NCI-H446 (cell line): ENCODE results near the gene VAV2.

ENCODE experiments used
- DNase-seq, 2 experiments: peaks; one replicate each; lab custom pipeline; 2025; lab: John Stamatoyannopoulos, UW

VAV2 gene

DNA sequence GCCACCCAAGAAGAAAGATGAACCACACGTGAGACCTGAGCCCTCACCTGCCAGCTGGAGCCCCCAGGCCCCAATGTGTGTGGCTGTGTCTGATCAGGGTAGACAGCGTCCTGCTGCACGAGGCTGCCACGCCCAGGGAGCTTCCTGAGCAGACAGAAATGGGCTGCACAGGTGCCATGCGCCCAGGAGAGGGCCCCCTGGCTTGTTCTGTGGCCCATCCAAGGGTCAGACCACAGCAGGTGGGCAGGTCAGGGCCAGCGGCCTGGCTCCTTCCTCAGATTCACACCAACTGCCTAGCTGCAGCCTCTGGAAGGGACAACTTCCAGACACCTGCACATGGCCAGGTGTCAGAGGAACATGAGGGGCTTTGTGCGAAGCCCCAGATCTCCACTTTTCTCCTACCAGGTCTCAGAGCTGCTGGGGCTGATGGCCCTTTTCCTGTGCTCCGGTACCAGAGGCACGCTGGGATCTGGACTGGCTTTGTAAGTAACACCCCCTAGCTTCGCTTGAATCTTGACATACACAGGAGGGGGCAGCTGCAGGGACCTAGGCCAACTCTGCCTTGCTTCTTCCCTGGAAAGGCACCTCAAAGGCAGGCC is 264.7 kb downstream of the VAV2 start:
- no peak for DNase-seq

GRCh38 chr9:133726401-133727276 is 265.5 kb downstream of the VAV2 start:
- DNase-seq: no peak

DNA sequence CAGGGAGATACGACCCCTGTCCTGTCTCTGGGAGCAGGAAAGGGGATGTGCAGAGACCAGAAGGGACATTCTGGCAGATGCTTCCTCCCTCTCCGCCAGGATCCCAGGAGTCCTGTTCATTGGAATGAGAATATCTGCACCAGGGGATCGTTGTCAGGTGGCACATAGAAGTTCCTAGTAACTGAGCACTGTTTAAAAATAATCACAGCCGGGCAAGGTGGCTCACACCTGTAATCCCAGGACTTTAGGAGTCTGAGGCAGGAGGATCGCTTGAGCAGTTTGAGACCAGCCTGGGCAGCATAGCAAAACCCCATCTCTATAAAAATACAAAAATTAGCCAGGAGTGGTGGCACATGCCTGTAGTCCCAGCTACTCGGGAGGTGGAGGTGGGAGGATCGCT is 266.2 kb downstream of the VAV2 start:
- no peak for DNase-seq

- DNase-seq: no peak
Observed at GRCh38 chr9:133718563-133719315, 273.4 kb downstream of the VAV2 start.

DNA sequence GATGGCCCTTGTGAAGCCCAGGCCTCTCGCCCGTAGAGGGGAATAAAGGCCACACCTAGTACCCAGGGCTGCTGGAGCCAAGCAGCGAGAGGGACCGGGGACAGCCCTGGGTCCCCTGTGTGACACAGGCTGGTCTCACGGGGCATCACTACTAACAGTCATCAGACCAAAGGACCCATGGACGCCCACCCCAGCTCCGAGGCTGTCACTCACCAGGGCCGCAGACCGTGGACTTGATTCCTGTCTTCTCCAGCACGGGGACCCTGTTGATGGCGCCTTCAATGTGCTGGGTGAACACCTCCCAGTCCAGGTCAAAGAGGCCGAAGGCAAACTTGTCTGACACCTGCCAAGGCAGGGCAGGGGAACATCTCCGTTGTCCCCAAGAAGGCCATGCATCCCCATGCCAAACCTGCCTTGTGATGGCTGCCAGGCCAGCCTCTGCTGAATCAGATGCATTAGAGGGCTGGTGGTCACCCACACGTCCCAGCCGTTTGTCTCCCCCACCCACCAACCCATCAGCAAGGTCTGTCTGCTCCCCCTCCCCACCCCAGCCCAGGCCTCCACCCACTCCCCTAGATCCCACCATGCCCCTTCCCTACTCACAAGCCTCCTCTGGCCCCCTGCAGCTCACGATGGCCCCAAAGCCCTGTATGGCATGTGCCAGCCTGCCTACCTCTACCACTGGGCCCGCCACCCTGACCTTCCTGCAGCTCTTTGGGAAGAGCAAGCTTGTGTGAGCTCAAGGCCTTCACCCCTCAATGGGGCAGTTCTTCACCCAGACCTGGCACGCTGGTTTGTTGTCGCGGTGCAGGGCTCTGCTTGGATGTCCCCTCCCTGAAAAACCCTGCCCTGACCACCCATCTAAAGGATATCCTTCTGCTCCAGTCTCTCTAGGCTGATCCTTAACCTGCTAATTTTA is 274.8 kb downstream of the VAV2 start:
- DNase-seq: no peak

DNA sequence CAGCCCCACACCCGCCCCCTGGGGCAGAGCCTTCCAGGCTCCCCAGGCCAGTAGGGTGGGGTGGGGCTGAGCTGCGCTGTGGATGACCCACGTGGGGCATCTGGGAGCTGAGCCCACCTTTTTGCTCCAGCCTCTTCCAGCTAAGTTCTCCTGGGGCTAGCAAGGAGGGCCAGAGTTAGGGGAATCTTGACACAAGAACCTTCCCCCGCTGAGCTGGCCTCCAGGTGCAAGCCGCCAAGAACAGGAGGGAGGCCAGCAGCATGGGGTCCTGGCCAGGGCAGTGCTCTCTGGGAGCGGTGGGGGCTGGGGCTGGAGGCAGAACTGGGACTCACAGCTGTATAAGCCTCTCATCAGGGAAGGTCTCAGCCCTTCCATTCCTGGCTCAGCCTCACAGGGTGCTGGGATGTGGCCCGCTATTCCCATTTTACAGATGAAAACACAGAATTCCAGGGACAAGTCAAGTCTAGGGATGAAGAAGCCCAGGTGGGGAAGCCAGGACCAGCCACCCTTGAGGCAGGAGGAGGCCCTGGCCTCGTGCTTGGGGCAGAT is 275.5 kb downstream of the VAV2 start:
- DNase-seq: no peak

- no peak for DNase-seq
Observed at GRCh38 chr9:133715866-133716563, 276.1 kb downstream of the VAV2 start.

DNA sequence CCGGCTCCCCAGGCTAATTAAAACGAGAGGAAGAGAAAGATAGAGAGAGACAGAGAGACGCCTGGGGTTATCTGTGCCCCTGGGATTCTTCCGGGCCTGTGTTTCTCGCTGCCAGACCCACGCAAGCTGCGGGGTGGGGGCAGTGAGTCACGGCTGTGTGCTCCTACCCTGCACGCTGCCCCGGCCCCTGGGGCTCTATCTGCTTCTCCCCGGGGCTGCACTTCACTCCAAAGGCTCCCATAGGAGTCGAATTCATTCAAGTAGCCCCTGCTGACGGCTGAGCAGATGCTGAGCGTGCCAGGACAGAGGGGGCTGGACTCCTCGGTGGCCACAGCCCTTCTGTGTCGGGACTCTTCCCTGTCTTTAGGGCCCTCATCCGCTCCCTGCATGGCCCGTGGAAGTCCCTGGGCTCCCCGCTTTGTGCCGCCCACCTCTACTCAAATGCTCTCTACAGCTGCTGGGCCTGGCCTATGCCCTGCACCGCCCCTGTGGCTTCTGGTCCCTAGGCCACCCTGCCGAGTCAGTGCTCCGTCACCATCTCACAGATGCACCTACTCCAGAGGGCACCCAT is 276.7 kb downstream of the VAV2 start:
- no peak for DNase-seq

- DNase-seq: no peak
Observed at GRCh38 chr9:133714606-133715294, 277.4 kb downstream of the VAV2 start.

GRCh38 chr9:133713960-133714495 is 278.1 kb downstream of the VAV2 start:
- DNase-seq: no peak

GRCh38 chr9:133713150-133713959 is 278.8 kb downstream of the VAV2 start:
- no peak for DNase-seq

DNA sequence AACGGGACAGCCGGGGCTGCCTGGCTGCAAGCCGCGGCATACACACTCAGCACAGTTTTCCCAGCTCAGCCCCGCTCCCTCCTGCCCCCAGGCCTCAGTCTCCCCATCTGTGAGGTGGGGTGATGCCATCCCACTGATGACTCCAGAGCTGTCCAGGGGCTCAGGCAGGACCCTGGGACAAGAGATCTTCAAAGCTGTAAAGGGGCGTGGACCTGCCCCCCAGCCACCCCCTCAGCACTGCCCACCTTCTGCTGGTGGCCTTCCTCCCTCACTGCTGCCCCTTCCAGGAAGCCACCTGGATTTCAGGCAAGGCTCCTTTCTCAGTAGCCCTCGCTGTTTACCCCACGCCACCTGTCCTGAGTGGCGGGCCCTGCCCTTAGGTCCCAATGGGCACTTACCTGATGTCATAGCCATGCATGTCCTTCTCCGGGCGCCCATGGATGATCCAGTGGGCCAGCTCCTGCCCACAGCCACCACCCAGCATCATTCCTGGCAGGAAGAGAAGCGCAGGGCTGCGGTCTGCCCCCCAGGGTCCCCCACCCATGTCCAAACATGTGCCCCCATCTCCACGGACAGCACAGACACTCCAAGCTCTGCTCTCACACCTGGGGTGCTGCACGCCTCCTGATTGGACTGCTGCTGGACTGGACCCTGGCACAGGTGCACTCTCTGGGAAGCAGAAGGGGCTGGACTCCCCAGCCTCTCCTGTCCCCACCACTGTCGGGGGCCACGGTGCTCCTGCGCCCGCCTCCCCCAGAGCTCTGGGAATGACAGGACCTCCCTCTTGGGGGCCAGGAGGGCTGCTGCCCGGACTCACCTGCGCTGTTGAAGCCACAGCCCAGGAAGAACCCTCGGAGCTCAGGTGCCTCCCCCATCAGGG is 279.7 kb downstream of the VAV2 start:
- no peak for DNase-seq
